Skin of body (tissue), 2 donors: ENCODE data around the gene AGK. TPM values are rescaled to one million over a fixed set of nuclear protein-coding genes. Genes with fewer than 3 reads are reported as not detected.
"Not testable (repeated sequence)": the region's sequence is repeated elsewhere in the genome, so short reads cannot be mapped to it uniquely, and the experiment has no call there.

Source experiments
- DNase-seq: peaks from one replicate; lab custom pipeline; 2025; lab: John Stamatoyannopoulos, UW
- total RNA-seq: library from RNA; depleted of rRNA; stranded (reverse); fragments of >200 nt; gene quantifications from one replicate; pipeline ENCODE4 v1.2.3, GENCODE V29; 2014

AGK gene
- total RNA-seq, 1 donor from 2014 or later = 29.9 TPM

GRCh38 chr7:141647701-141648100 is 96.5 kb downstream of the AGK start:
- not testable (repeated sequence) for DNase-seq

GRCh38 chr7:141648276-141649114 is 97.3 kb downstream of the AGK start:
- DNase-seq = no peak

GRCh38 chr7:141649137-141649864 is 98.1 kb downstream of the AGK start:
- peak; percentile 40 for DNase-seq

GRCh38 chr7:141649865-141650634 is 98.8 kb downstream of the AGK start:
- DNase-seq = peak; percentile 68

- DNase-seq = no peak
Measured at GRCh38 chr7:141651417-141651816, 100.2 kb downstream of the AGK start.

- DNase-seq = no peak
Measured at GRCh38 chr7:141652691-141653090, 101.5 kb downstream of the AGK start.

- DNase-seq = peak; percentile 23
Measured at GRCh38 chr7:141654551-141654950, 103.3 kb downstream of the AGK start.

- no peak for DNase-seq
Measured at GRCh38 chr7:141659501-141659900, 108.3 kb downstream of the AGK start.

GRCh38 chr7:141660259-141660658 is 109.0 kb downstream of the AGK start:
- no peak for DNase-seq

- DNase-seq = no peak
Measured at GRCh38 chr7:141663081-141663849, 112.1 kb downstream of the AGK start.

GRCh38 chr7:141664450-141664849 is 113.2 kb downstream of the AGK start:
- DNase-seq = no peak

- no peak for DNase-seq
Measured at GRCh38 chr7:141665208-141666035, 114.2 kb downstream of the AGK start.

GRCh38 chr7:141666071-141666470 is 114.9 kb downstream of the AGK start:
- no peak for DNase-seq

- DNase-seq = no peak
Measured at GRCh38 chr7:141668853-141669252, 117.6 kb downstream of the AGK start.

GRCh38 chr7:141671705-141672496 is 120.7 kb downstream of the AGK start:
- no peak for DNase-seq

GRCh38 chr7:141673346-141673745 is 122.1 kb downstream of the AGK start:
- DNase-seq = no peak

GRCh38 chr7:141674171-141674671 is 123.0 kb downstream of the AGK start:
- DNase-seq = no peak

GRCh38 chr7:141674702-141675101 is 123.5 kb downstream of the AGK start:
- DNase-seq = no peak
